Mesenchymal stem cell (in vitro differentiated cells and primary cell): ENCODE data around the gene MIPOL1.

Experiments used
- DNase-seq: peaks from one replicate; pipeline ENCODE4 v3.0.0-alpha.2; 2013
- H2AFZ ChIP-seq: one replicate; pipeline ENCODE4 v1.6.1; 2013; ENCODE audit warnings: low read depth, mild to moderate bottlenecking, control low read depth, inconsistent platforms, low read length, moderate library complexity
- H2AK5ac ChIP-seq: 2 replicates; pipeline ENCODE4 v1.6.1; 2013; ENCODE audit warnings: low read length, moderate library complexity, mild to moderate bottlenecking, inconsistent platforms; ENCODE audit not compliant: severe bottlenecking
- H2BK120ac ChIP-seq: one replicate; pipeline ENCODE4 v1.6.1; 2013; ENCODE audit warnings: low read depth, mild to moderate bottlenecking, inconsistent platforms, low read length, moderate library complexity
- H2BK12ac ChIP-seq, 2 experiments: one replicate each; pipeline ENCODE4 v1.6.1; 2013; ENCODE audit warnings: inconsistent platforms in 2 of 2, low read length in 2 of 2, mild to moderate bottlenecking in 2 of 2, moderate library complexity in 2 of 2, control low read depth in 1 of 2
- H2BK15ac ChIP-seq: one replicate; pipeline ENCODE4 v1.6.1; 2013; ENCODE audit warnings: mild to moderate bottlenecking, low read depth, inconsistent platforms; ENCODE audit not compliant: poor library complexity, severe bottlenecking
- H2BK5ac ChIP-seq: 2 replicates; pipeline ENCODE4 v1.6.1; 2013; ENCODE audit warnings: low read depth, mild to moderate bottlenecking, low read length, control low read depth, inconsistent platforms; ENCODE audit not compliant: poor library complexity, severe bottlenecking
- H3K14ac ChIP-seq, 2 experiments: one replicate each; pipeline ENCODE4 v1.6.1; 2013; ENCODE audit warnings: inconsistent platforms in 2 of 2, low read length in 2 of 2, control low read depth in 1 of 2, mild to moderate bottlenecking in 1 of 2, moderate library complexity in 1 of 2
- H3K18ac ChIP-seq, 2 experiments: one replicate each; pipeline ENCODE4 v1.6.1; 2013; ENCODE audit warnings: inconsistent platforms in 2 of 2, low read length in 2 of 2, control low read depth in 1 of 2, low read depth in 1 of 2, mild to moderate bottlenecking in 1 of 2
- H3K23ac ChIP-seq, 2 experiments: one replicate each; pipeline ENCODE4 v1.6.1; 2013; ENCODE audit warnings: inconsistent platforms in 2 of 2, low read length in 2 of 2, mild to moderate bottlenecking in 2 of 2, moderate library complexity in 2 of 2, control low read depth in 1 of 2
- H3K27ac ChIP-seq: 2 replicates; pipeline ENCODE4 v1.5.1; 2013; ENCODE audit warnings: mild to moderate bottlenecking, moderate library complexity, low read length, control low read depth, inconsistent platforms; ENCODE audit not compliant: poor library complexity, severe bottlenecking
- H3K27me3 ChIP-seq, 2 experiments: 2 replicates each; pipeline versions ENCODE4 v1.6.1 to v1.7.0; 2013; ENCODE audit warnings: low read length in 2 of 2, mild to moderate bottlenecking in 2 of 2, moderate library complexity in 2 of 2, control low read depth in 1 of 2, inconsistent platforms in 1 of 2; ENCODE audit not compliant: control insufficient read depth in 1 of 2, insufficient read depth in 1 of 2
- H3K36me3 ChIP-seq, 2 experiments: 2 replicates each; pipeline versions ENCODE4 v1.6.1 to v1.7.0; 2013; ENCODE audit warnings: low read length in 2 of 2, control low read depth in 1 of 2, inconsistent platforms in 1 of 2, low read depth in 1 of 2, mild to moderate bottlenecking in 1 of 2; ENCODE audit not compliant: insufficient read depth in 2 of 2, control insufficient read depth in 1 of 2
- H3K4ac ChIP-seq, 2 experiments: one replicate each; pipeline ENCODE4 v1.6.1; 2013; ENCODE audit warnings: inconsistent platforms in 2 of 2, low read length in 2 of 2, mild to moderate bottlenecking in 2 of 2, moderate library complexity in 2 of 2, control low read depth in 1 of 2, low read depth in 1 of 2
- H3K4me1 ChIP-seq: 2 replicates; pipeline ENCODE4 v1.6.1; 2013; ENCODE audit warnings: low read depth, low read length, control low read depth; ENCODE audit not compliant: control insufficient read depth, insufficient read depth
- H3K4me2 ChIP-seq: 2 replicates; pipeline ENCODE4 v1.6.1; 2013; ENCODE audit warnings: low read length, mild to moderate bottlenecking, inconsistent platforms; ENCODE audit not compliant: poor library complexity, severe bottlenecking
- H3K4me3 ChIP-seq, 2 experiments: 2 replicates each; pipeline versions ENCODE4 v1.5.1 to v1.7.0; 2013; ENCODE audit warnings: low read length in 2 of 2, mild to moderate bottlenecking in 2 of 2, control low read depth in 1 of 2, low read depth in 1 of 2; ENCODE audit not compliant: insufficient read depth in 1 of 2
- H3K79me1 ChIP-seq: replicated peaks from 2 replicates; pipeline ENCODE4 v1.6.1; 2013; ENCODE audit warnings: mild to moderate bottlenecking, control low read depth, low read length, inconsistent platforms; ENCODE audit not compliant: poor library complexity, severe bottlenecking
- H3K9ac ChIP-seq: 2 replicates; pipeline ENCODE4 v1.7.0; 2013; ENCODE audit warnings: mild to moderate bottlenecking, low read length, moderate library complexity
- H3K9me3 ChIP-seq: 2 replicates; pipeline ENCODE4 v1.7.0; 2013; ENCODE audit warnings: mild to moderate bottlenecking, low read length; ENCODE audit not compliant: control insufficient read depth
- H4K8ac ChIP-seq: one replicate; pipeline ENCODE4 v1.6.1; 2013; ENCODE audit warnings: inconsistent platforms, mild to moderate bottlenecking, low read length, moderate library complexity
- H4K91ac ChIP-seq: one replicate; pipeline ENCODE4 v1.6.1; 2013; ENCODE audit warnings: mild to moderate bottlenecking, low read length, inconsistent platforms
- WGBS: methylation state at CpG from one replicate; pipeline ENCODE4 v1.1.7; 2013; ENCODE audit warnings: mixed read lengths; 5-methylcytosine and 5-hydroxymethylcytosine counted together

Gene MIPOL1

GRCh38 chr14:37254411-37254947 is 56.7 kb downstream of the MIPOL1 start:
- no peak for DNase-seq
- H3K79me1 ChIP-seq = no peaks in the 10 kb centered on the region

GRCh38 chr14:37257501-37258070 is 59.8 kb downstream of the MIPOL1 start:
- Histone ChIP-seq H2BK15ac (no peak overlapping the region), H2BK120ac (no peak overlapping the region), H3K18ac (no peak overlapping the region), H3K27ac (no peak overlapping the region), H3K4me3 (no peak overlapping the region), H4K91ac (no peak overlapping the region), H3K4ac (no peak overlapping the region), H2BK12ac (no peak overlapping the region), H3K79me1 (no peaks in the 10 kb centered on the region), H2AFZ (no peak overlapping the region), H4K8ac (no peak overlapping the region), H2AK5ac (no peak overlapping the region), H3K36me3 (no peaks in the 10 kb centered on the region), H3K4me1 (no peaks in the 10 kb centered on the region), H3K4me2 (no peak overlapping the region), H3K9me3 (no peaks in the 10 kb centered on the region), H3K27me3 (no peaks in the 10 kb centered on the region), H3K23ac (no peak overlapping the region), H3K14ac (no peak overlapping the region), H3K9ac (no peak overlapping the region), H2BK5ac (no peak overlapping the region)
- DNase-seq = no peak
- 87% methylated on average over 5 of the region's 5 CpGs for WGBS

More at GRCh38 chr14:37254411-37254947, 56.7 kb downstream of the MIPOL1 start:
- H2AFZ ChIP-seq = no peak overlapping the region
- no peaks in the 10 kb centered on the region for H3K4me1 ChIP-seq
- H2BK5ac ChIP-seq = no peak overlapping the region
- no peak overlapping the region for H2BK15ac ChIP-seq
- H3K4me2 ChIP-seq = no peak overlapping the region
- no peak overlapping the region for H3K27ac ChIP-seq
- no peak overlapping the region for H3K4ac ChIP-seq
- no peak overlapping the region for H3K18ac ChIP-seq
- H3K4me3 ChIP-seq = no peak overlapping the region
- no peak overlapping the region for H2AK5ac ChIP-seq
- H3K23ac ChIP-seq = no peak overlapping the region
- H3K27me3 ChIP-seq = no peaks in the 10 kb centered on the region
- no peak overlapping the region for H2BK120ac ChIP-seq
- H3K14ac ChIP-seq = no peak overlapping the region
- no peak overlapping the region for H4K8ac ChIP-seq
- H2BK12ac ChIP-seq = no peak overlapping the region
- H4K91ac ChIP-seq = no peak overlapping the region
- H3K9me3 ChIP-seq = no peaks in the 10 kb centered on the region
- H3K36me3 ChIP-seq = no peaks in the 10 kb centered on the region
- no peak overlapping the region for H3K9ac ChIP-seq
- no CpG with 5 or more reads among the region's 3 CpGs for WGBS

GRCh38 chr14:37262649-37263048 is 64.9 kb downstream of the MIPOL1 start:
- no peak overlapping the region for H3K4ac ChIP-seq
- H3K27me3 ChIP-seq = no peaks in the 10 kb centered on the region
- H3K9me3 ChIP-seq = no peaks in the 10 kb centered on the region
- H3K23ac ChIP-seq = no peak overlapping the region
- peak; percentile 13 for DNase-seq
- no peak overlapping the region for H4K8ac ChIP-seq
- no peak overlapping the region for H3K4me2 ChIP-seq
- no peak overlapping the region for H2AK5ac ChIP-seq
- H4K91ac ChIP-seq = no peak overlapping the region
- H3K27ac ChIP-seq = no peak overlapping the region
- no peak overlapping the region for H2BK120ac ChIP-seq
- no peak overlapping the region for H2BK12ac ChIP-seq
- H3K18ac ChIP-seq = no peak overlapping the region
- H3K4me3 ChIP-seq = no peak overlapping the region
- no peak overlapping the region for H3K14ac ChIP-seq
- H3K36me3 ChIP-seq = no peaks in the 10 kb centered on the region
- H3K4me1 ChIP-seq = no peaks in the 10 kb centered on the region
- H3K79me1 ChIP-seq = no peaks in the 10 kb centered on the region
- H3K9ac ChIP-seq = no peak overlapping the region
- H2AFZ ChIP-seq = no peak overlapping the region
- no peak overlapping the region for H2BK5ac ChIP-seq
- WGBS = 52% methylated on average over 2 of the region's 2 CpGs
- no peak overlapping the region for H2BK15ac ChIP-seq

- H3K9ac ChIP-seq = no peak overlapping the region
- no peak overlapping the region for H3K4me3 ChIP-seq
- no peak overlapping the region for H2BK15ac ChIP-seq
- no peak overlapping the region for H2AK5ac ChIP-seq
- no peak overlapping the region for H2BK5ac ChIP-seq
- peak; percentile 58 for DNase-seq
- H3K18ac ChIP-seq = no peak overlapping the region
- H3K27ac ChIP-seq = no peak overlapping the region
- H3K4me2 ChIP-seq = no peak overlapping the region
- H3K9me3 ChIP-seq = no peaks in the 10 kb centered on the region
- no peaks in the 10 kb centered on the region for H3K4me1 ChIP-seq
- no peaks in the 10 kb centered on the region for H3K36me3 ChIP-seq
- H3K79me1 ChIP-seq = no peaks in the 10 kb centered on the region
- no peak overlapping the region for H2BK120ac ChIP-seq
- no peak overlapping the region for H4K91ac ChIP-seq
- no peak overlapping the region for H4K8ac ChIP-seq
- no peak overlapping the region for H3K23ac ChIP-seq
- H3K4ac ChIP-seq = no peak overlapping the region
- H2AFZ ChIP-seq = no peak overlapping the region
- no peak overlapping the region for H3K14ac ChIP-seq
- no peaks in the 10 kb centered on the region for H3K27me3 ChIP-seq
- no peak overlapping the region for H2BK12ac ChIP-seq
- 67% methylated on average over 1 of the region's 3 CpGs for WGBS
These were observed 66.0 kb downstream of the MIPOL1 start for GRCh38 chr14:37263656-37264236.
